LNCAP (cell line): ENCODE data around the gene CTSF.
A peak's percentile ranks its signal among the peaks of the same experiment; 100 is the strongest.

Source experiments
- TF ChIP-seq, protein P1 (sequence below): fragments of 450-650 bp; IDR thresholded peaks from 2 replicates; pipeline ENCODE4 v1.5.1; 2017; ENCODE audit warnings: mild to moderate bottlenecking

Gene CTSF

DNA sequence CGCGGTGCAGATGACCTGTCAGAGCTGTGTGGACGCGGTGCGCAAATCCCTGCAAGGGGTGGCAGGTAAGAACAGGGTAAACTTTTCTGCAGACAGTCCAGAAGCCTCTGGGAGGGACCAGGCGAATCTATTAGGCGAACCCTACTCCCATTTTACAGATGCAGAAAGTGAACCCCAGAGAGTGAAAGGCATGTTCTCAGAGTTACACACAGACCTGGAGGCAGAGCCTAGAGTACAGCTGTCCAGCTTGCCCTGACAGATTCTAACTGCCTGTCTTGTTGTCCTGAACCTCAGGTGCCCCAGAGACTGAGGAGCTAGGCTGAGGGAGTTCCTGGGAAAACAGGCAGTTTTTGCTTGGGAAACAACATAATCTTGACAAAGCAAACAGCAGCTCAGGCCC is 25.2 kb upstream of the CTSF start:
- TF ChIP-seq, protein P1, sequence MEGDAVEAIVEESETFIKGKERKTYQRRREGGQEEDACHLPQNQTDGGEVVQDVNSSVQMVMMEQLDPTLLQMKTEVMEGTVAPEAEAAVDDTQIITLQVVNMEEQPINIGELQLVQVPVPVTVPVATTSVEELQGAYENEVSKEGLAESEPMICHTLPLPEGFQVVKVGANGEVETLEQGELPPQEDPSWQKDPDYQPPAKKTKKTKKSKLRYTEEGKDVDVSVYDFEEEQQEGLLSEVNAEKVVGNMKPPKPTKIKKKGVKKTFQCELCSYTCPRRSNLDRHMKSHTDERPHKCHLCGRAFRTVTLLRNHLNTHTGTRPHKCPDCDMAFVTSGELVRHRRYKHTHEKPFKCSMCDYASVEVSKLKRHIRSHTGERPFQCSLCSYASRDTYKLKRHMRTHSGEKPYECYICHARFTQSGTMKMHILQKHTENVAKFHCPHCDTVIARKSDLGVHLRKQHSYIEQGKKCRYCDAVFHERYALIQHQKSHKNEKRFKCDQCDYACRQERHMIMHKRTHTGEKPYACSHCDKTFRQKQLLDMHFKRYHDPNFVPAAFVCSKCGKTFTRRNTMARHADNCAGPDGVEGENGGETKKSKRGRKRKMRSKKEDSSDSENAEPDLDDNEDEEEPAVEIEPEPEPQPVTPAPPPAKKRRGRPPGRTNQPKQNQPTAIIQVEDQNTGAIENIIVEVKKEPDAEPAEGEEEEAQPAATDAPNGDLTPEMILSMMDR, result no peak

DNA sequence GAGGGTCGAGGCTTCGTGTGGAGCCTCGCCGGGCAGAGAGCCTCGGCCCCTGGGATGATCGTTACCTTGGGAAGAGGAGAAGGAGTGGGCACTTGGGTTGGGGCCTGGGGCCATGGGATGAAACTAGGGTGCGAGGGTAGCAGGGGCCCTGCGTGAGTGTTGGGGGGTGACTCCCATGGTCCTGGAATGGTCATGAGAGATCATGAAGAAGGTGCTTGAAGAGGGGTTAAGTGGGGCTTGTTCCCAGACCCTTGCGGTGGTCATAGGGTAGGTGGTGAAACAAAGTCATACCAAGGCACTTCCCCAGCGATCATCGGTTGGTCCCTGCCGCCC is 24.9 kb upstream of the CTSF start:
- TF ChIP-seq, protein P1, result no peak

DNA sequence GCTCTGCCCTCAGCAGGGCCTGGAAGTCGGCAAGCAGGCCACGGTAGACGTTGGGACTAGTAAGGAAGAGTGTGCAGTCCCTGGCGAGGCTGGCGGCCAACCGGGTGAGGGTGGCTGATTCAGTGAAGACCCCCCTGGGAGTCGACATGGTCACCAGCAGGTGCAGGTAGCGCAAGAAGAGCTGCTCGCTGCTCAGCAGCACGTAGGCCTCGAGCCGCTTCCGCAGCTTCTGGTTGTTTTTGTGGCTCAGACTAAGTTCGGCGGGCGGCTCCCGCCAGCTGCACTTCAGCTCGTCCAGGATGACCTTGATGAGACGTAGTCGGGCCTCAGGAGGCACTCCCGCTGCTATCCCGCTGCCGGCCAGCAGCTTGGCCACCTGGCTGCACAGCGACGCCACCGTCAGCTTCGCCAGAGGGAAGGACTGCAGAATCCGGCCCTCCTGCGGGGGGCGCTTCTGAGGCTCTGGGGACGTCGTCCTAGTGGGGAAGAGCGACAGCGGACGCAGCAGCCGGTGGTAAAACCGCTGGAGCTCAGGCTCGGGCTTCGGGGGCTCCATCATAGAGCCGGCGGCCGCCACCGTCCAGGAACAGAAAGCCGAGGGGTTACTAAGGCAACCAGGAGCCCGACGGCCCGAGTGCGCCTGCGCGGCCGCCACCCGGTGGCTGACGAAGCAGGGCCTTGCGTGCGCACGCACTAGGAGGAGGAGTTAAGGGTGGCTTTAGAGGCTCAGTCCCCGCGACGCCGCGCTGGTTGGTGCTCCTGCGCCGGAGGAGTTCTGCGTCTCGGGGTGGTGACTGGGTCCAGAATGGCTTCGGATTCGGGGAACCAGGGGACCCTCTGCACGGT is 24.3 kb upstream of the CTSF start, which contains the start of the genes CCDC87 and CCS:
TSS of gene CCDC87 (minus strand) at position 607 of the 846 bp plus-strand sequence. CDS start at position 559, 48 bp downstream.
TSS of gene CCS (plus strand) at position 729 of the 846 bp plus-strand sequence. CDS start at position 806, 77 bp downstream.
- TF ChIP-seq, protein P1, result peak; percentile 60

DNA sequence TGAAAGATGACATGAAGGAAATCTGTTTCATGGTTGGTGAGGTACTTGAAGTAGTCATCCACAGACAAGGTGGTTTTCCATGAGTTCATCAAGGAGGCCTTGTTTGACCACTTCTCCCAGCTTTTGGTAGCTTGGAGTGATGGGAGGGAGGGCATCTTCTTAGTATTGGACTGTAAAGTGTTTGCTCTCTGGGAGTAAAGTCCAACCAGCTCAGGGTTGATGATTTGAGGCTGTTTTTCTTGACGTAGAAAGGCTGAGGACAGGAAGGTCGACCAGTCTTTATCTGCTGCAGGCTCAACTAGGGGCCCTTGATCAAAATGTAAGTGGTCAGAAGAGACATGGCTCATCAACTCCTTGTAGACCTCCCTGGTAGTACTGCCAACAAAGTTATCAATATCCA is 22.8 kb upstream of the CTSF start:
- TF ChIP-seq, protein P1, result no peak

DNA sequence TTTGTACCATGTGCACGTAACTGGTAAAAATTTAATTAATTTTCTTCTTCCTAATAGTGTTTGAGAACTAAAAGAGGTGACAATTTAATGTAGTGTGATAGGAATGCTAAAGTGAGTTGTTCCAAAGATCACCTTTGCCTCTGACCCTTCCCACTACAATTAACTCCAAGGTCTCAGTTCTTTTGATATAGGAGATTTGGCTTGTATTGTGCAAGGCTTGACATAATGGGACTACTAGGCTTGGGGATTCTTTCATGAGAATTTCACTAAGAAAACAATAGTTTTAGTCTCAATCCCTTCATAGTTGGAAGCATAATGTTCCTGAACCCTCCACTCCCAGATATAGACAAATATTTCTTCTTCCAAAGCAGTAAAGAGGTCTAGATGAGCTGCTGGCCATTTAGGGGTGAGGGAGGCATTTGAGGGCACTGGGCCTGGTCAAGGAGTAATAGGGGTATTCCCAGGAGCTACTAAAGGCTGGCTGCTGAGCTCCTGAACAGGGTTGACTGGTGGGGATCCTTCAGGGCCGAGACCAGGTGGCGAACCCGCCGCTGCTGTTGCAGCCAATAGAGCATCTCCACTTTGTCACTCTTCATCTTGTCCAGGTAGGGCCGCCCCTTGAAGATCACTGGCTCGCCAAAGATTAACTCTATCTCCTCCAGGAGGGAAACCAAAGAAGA is 21.7 kb upstream of the CTSF start:
- TF ChIP-seq, protein P1, result no peak

DNA sequence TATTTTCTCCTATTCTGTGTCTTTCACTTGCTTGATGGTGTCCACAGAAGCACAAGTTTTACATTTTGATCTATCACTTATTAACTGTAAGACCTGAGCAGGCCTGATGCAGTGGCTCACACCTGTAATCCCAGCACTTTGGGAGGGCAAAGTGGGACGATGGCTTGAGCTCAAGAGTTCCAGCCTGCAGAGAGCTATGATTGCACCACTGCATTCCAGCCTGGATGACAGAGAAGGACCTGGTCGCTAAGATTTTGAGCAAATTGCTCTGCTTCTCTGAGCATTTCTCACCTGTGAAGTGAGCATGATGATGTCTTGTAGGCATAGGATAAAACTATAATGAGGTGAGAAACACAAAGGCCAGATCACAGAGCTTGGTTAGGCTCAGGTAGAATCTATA is 17.7 kb upstream of the CTSF start:
- TF ChIP-seq, protein P1, result no peak

DNA sequence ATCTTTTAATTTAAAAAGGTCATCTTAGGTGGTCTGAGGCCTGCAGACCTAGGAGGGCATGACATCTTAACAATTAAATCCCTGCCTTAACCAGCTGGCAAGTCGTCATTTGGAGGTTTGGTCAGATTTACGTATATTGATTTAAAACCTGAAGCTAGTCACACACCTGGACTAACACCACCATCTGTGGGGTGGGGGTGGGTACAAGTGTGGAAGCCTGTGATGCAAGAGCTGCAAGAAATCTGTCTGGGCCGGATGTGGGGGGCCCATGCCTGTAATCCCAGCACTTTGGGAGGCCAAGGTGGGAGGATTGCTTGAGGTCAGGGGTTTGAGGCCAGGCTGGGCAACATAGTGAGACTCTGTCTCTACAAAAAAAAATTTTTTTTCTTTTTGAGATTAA is 12.9 kb upstream of the CTSF start:
- TF ChIP-seq, protein P1, result no peak
